Upper lobe of left lung (tissue), 6 donors: Measurements from ENCODE around the gene SNAI3. TPM values are rescaled to one million over a fixed set of nuclear protein-coding genes. Genes with fewer than 3 reads are reported as not detected.
A peak's percentile ranks its signal among the peaks of the same experiment; 100 is the strongest.

ENCODE experiments used
- ATAC-seq, 2 donors: fragments of 200-7000 bp; cut with Tn5 transposase; one replicate each; pipeline ENCODE4 v1.9.1; 2022; ENCODE audit warnings: mild to moderate bottlenecking in 2 of 2, moderate library complexity in 2 of 2; ENCODE audit not compliant: low FRiP score in 2 of 2
- DNase-seq, 2 donors: peaks; one replicate each; pipeline ENCODE4 v3.0.0-alpha.2; 2019 to 2020
- H3K27ac ChIP-seq, 4 donors: fragments of 200-600 bp; sonication (generic); one replicate each; pipeline ENCODE4 v1.5.1; 2016 to 2019
- H3K27me3 ChIP-seq, 4 donors: fragments of 200-600 bp; sonication (generic); one replicate each; pipeline ENCODE4 v1.5.1; 2017 to 2019
- H3K36me3 ChIP-seq, 4 donors: fragments of 200-600 bp; sonication (generic); one replicate each; pipeline ENCODE4 v1.5.1; 2016 to 2019
- H3K4me1 ChIP-seq, 4 donors: fragments of 200-600 bp; sonication (generic); one replicate each; pipeline ENCODE4 v1.5.1; 2018 to 2019
- H3K4me3 ChIP-seq, 4 donors: fragments of 200-600 bp; sonication (generic); one replicate each; pipeline ENCODE4 v1.5.1; 2017 to 2019; ENCODE audit warnings: mild to moderate bottlenecking in 2 of 4, moderate library complexity in 1 of 4
- H3K9me3 ChIP-seq, 4 donors: fragments of 200-600 bp; sonication (generic); one replicate each; pipeline ENCODE4 v1.5.1; 2018 to 2019
- EP300 ChIP-seq, 4 donors: sonication (generic); formaldehyde crosslinking; IDR thresholded peaks; one replicate each; pipeline ENCODE4 v1.5.1; 2017; ENCODE audit warnings: antibody characterized with exemption in 4 of 4, control low read depth in 2 of 4
- POLR2A ChIP-seq, 4 donors: fragments of 450-650 bp; IDR thresholded peaks; one replicate each; pipeline ENCODE4 v1.5.1; 2016 to 2017; ENCODE audit warnings: antibody characterized with exemption in 4 of 4, mild to moderate bottlenecking in 2 of 4
- POLR2AphosphoS5 ChIP-seq, 2 donors: sonication (generic); formaldehyde crosslinking; IDR thresholded peaks; one replicate each; pipeline ENCODE4 v1.5.1; 2017; ENCODE audit warnings: antibody characterized with exemption in 2 of 2
- WGBS, 2 donors: methylation state at CpG; one replicate each; pipeline ENCODE4 v1.1.5; 2017 to 2018; 5-methylcytosine and 5-hydroxymethylcytosine counted together
- total RNA-seq, 6 donors: library from RNA; depleted of rRNA in 4 of 6; stranded (reverse); fragments of >200 nt in 4 of 6; gene quantifications; one replicate each; pipeline versions ENCODE4 v1.1.0 to v1.2.1, GENCODE V29; 2016 to 2021
- TF ChIP-seq, protein P1 (sequence below), 6 experiments: fragments of 450-650 bp in 4 of 6; fragments of 200-600 bp in 2 of 6; sonication (generic) in 2 of 6; IDR thresholded peaks; one replicate each; pipeline ENCODE4 v1.5.1; 2016 to 2019; ENCODE audit warnings: antibody characterized with exemption in 6 of 6
- donor health status: DM: no; HTN: no; CAD: no; lungs with moderate emphysema.
- donor health status: DM: no; HTN: yes; CAD: no; lungs with severe emphysema.

The SNAI3 gene
- total RNA-seq, 6 donors from 2014 or later, result 0.78 to 8.1 (median 7.0) TPM; not detected in 1

DNA sequence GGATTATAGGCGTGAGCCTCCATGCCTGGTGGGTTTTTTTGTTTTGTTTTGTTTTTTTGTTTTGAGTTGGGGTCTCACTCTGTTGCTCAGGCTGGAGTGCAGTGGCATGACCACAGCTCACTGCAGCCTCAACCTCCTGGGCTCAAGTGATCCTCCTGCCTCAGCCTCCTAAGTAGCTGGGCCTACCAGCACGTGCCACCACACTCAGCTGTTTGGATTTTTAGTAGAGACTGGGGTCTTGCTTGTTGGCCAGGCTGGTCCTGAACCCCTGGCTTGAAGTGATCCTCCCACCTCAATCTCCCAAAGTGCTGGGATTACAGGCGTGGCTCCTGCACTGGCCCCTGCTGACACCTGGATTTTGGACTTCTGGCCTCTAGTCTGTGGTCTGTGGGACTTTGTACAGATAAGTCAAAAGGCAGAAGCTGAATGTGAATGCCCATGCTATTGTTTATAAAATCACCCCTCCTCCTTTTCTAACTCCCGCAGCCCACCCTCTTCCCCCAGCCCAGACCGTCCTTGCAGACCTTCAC, 5.7 kb downstream of the SNAI3 start:
- Histone ChIP-seq H3K4me1 (peaks cover 8 to 34% (median 22%) of the 10 kb centered on the region in 4 donors), H3K27ac (peak overlapping the region in 1 of 4 donors; percentile 65), H3K9me3 (no peaks in the 10 kb centered on the region), H3K4me3 (no peak overlapping the region), H3K36me3 (peaks cover 0 to 3% (median 0%) of the 10 kb centered on the region in 4 donors), H3K27me3 (peaks cover 0 to 8% (median 1%) of the 10 kb centered on the region in 4 donors)
- no peak for ATAC-seq
- 87 to 90% methylated on average over 4 to 5 of the region's 5 CpGs for WGBS, 2 donors
- no peak for DNase-seq
- no peak for TF ChIP-seq POLR2AphosphoS5 (IDR thresholded peaks at IDR 0.05)

DNA sequence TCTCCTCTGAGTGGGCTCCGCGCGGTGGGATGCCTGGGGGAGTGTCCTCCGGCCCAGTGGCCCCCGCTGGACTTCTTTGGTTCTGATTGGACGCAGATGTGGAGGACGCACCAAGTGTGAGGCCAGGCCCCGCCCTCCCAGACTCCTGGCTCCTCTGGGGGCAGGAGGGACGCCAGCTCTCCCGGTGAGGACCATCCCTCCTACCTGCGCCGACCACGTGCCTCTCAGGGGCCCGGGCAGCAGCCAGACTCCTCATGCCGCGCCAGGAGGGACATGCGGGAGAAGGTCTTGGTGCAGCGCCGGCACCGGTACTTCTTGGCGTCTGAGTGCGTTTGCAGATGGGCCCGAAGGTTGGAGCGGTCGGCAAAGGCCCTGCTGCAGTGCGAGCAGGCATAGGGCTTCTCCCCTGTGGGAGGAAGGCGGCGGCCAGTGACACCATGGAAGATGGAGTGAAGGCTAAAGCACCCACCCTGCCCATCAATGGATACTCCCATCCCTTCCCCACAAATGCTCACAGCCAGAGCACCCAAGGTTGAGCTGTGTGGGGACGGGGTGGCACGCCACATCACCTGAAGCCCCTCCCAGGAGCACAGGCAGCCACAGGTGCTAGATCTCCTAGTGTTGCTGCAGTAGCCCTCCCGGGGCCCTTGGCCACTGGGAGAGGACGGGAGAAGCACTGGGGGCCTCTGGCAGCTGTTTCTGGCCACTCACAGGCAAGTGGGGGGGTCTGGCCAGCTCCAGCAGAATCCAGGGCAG, 7.9 kb downstream of the SNAI3 start:
- 45 to 59% methylated on average over 8 to 31 of the region's 32 CpGs for WGBS, 2 donors
- no peak overlapping the region for H3K27ac ChIP-seq
- H3K4me1 ChIP-seq, result peaks cover 2 to 20% (median 12%) of the 10 kb centered on the region in 4 donors
- peaks cover 0 to 8% (median 0%) of the 10 kb centered on the region in 4 donors for H3K27me3 ChIP-seq
- H3K4me3 ChIP-seq, result no peak overlapping the region
- peak in 1 of 2 donors; percentile 79 for DNase-seq
- H3K36me3 ChIP-seq, result peaks cover 0 to 3% (median 0%) of the 10 kb centered on the region in 4 donors
- no peaks in the 10 kb centered on the region for H3K9me3 ChIP-seq
- ATAC-seq, result no peak
- TF ChIP-seq EP300 (IDR thresholded peaks at IDR 0.05) (no peak), POLR2AphosphoS5 (IDR thresholded peaks at IDR 0.05) (no peak), POLR2A (IDR thresholded peaks at IDR 0.05) (no peak)
- TF ChIP-seq, protein P1, sequence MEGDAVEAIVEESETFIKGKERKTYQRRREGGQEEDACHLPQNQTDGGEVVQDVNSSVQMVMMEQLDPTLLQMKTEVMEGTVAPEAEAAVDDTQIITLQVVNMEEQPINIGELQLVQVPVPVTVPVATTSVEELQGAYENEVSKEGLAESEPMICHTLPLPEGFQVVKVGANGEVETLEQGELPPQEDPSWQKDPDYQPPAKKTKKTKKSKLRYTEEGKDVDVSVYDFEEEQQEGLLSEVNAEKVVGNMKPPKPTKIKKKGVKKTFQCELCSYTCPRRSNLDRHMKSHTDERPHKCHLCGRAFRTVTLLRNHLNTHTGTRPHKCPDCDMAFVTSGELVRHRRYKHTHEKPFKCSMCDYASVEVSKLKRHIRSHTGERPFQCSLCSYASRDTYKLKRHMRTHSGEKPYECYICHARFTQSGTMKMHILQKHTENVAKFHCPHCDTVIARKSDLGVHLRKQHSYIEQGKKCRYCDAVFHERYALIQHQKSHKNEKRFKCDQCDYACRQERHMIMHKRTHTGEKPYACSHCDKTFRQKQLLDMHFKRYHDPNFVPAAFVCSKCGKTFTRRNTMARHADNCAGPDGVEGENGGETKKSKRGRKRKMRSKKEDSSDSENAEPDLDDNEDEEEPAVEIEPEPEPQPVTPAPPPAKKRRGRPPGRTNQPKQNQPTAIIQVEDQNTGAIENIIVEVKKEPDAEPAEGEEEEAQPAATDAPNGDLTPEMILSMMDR (IDR thresholded peaks at IDR 0.05), result no peak

DNA sequence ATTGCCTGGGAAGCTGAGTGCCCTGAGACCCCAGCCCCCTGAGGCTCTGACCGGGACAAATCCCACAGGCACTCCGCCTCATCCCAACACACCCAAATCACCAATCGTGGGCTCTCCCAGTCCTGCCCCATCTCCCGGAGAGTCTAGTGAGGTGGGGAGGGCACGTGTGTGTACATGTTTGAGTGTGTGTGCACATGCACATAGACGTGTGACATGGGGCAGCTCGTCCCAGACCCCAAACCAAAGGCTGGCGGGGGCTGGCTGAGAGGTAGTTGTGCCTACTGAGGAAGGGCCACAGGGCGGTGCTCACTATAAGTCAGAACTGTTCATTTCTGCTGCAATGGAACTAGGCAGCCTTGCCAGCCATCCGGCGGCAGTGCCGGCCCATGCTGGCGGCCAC, 8.6 kb downstream of the SNAI3 start:
- Histone ChIP-seq H3K36me3 (peaks cover 0 to 3% (median 0%) of the 10 kb centered on the region in 4 donors), H3K4me3 (no peak overlapping the region), H3K9me3 (no peaks in the 10 kb centered on the region), H3K27me3 (peaks cover 0 to 8% (median 0%) of the 10 kb centered on the region in 4 donors), H3K27ac (no peak overlapping the region), H3K4me1 (peaks cover 2 to 20% (median 12%) of the 10 kb centered on the region in 4 donors)
- WGBS, 2 donors, result 73 to 79% methylated on average over 8 to 12 of the region's 13 CpGs
- ATAC-seq, result no peak
- DNase-seq, result no peak
- no peak for TF ChIP-seq EP300 (IDR thresholded peaks at IDR 0.05)
- TF ChIP-seq POLR2AphosphoS5 (IDR thresholded peaks at IDR 0.05), result no peak
- TF ChIP-seq, protein P1 (IDR thresholded peaks at IDR 0.05), result no peak
- TF ChIP-seq POLR2A (IDR thresholded peaks at IDR 0.05), result no peak

DNA sequence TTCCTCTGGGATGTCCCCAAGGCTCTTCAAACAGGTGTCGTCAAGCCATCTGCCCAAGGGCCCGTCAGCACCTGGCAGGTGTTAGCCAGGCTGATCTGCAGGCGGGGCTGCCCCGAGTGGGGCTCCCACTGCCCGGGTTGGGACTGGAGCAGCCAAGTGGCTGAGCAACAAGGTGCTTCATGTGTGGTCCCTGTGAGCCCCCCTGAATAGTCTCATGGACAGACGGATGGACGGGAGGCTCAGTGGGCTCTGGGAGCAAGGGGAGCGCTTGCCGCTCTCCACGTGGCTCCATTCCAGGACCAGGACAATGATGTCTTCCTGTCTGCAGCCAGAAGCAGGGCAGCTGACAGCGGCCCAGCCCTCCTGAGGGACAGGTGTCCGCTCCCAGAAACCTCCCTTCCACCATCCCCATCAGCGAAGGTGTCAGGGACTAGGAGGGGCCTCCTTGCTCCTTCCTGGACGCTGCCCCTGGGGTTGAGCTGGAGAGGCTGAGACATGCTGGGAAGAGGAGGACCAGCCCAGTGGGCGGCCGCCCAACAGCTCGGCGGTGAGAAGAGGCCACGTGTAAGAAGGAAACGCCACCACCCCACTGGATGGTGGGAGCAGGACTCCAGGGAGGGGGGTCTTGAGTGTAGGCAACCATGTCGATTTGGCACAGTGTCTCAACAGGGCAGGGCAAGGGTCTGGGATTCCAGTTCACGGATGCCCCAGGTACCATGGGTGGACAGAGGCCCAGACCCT, 9.6 kb downstream of the SNAI3 start:
- TF ChIP-seq, protein P1 (IDR thresholded peaks at IDR 0.05), result no peak
- no peak for TF ChIP-seq POLR2A (IDR thresholded peaks at IDR 0.05)
- TF ChIP-seq POLR2AphosphoS5 (IDR thresholded peaks at IDR 0.05), result no peak
- no peak for TF ChIP-seq EP300 (IDR thresholded peaks at IDR 0.05)
- WGBS, 2 donors, result 52 to 82% methylated on average over 8 to 22 of the region's 22 CpGs

More for the DNA sequence above, 9.6 kb downstream of the SNAI3 start:
- Histone ChIP-seq H3K27me3 (peaks cover 0 to 8% (median 0%) of the 10 kb centered on the region in 4 donors), H3K4me1 (peaks cover 2 to 11% (median 6%) of the 10 kb centered on the region in 4 donors), H3K9me3 (no peaks in the 10 kb centered on the region), H3K27ac (no peak overlapping the region), H3K36me3 (peaks cover 0 to 3% (median 0%) of the 10 kb centered on the region in 4 donors), H3K4me3 (no peak overlapping the region)
- ATAC-seq (no peak), DNase-seq (no peak)
